HepG2 (cell line): ENCODE data around the gene RPL5. TPM values are rescaled to one million over a fixed set of nuclear protein-coding genes. Genes with fewer than 3 reads are reported as not detected.

Source experiments
- ATM ChIP-seq: fragments of 450-650 bp; IDR thresholded peaks from 2 replicates; pipeline ENCODE4 v1.7.1; 2017; ENCODE audit warnings: mild to moderate bottlenecking, borderline replicate concordance
- ELF1 ChIP-seq: sonication (generic); formaldehyde crosslinking; IDR thresholded peaks from 2 replicates; pipeline ENCODE4 v1.4.0; 2020; ENCODE audit warnings: missing genetic modification reagents
- MEF2D ChIP-seq: sonication (generic); formaldehyde crosslinking; IDR thresholded peaks from 2 replicates; pipeline ENCODE4 v1.5.1; 2020; ENCODE audit warnings: mild to moderate bottlenecking, missing genetic modification reagents
- REXO4 ChIP-seq: sonication (generic); formaldehyde crosslinking; IDR thresholded peaks from 2 replicates; pipeline ENCODE4 v1.8.0; 2022; ENCODE audit warnings: missing genetic modification reagents, mild to moderate bottlenecking, borderline replicate concordance
- SETDB1 ChIP-seq: sonication (generic); formaldehyde crosslinking; IDR thresholded peaks from 2 replicates; pipeline ENCODE4 v1.5.1; 2020; ENCODE audit warnings: missing genetic modification reagents, mild to moderate bottlenecking, borderline replicate concordance
- ZFP90 ChIP-seq: sonication (generic); formaldehyde crosslinking; IDR thresholded peaks from 2 replicates; pipeline ENCODE4 v1.8.0; 2022; ENCODE audit warnings: missing genetic modification reagents, mild to moderate bottlenecking, inconsistent platforms, borderline replicate concordance
- ZNF232 ChIP-seq: sonication (generic); formaldehyde crosslinking; IDR thresholded peaks from 2 replicates; pipeline ENCODE4 v1.4.0; 2020; ENCODE audit warnings: missing genetic modification reagents, borderline replicate concordance
- ZNF768 ChIP-seq: sonication (generic); formaldehyde crosslinking; IDR thresholded peaks from 2 replicates; pipeline ENCODE4 v1.4.0; 2020; ENCODE audit warnings: missing genetic modification reagents
- ZNF850 ChIP-seq: sonication (generic); formaldehyde crosslinking; conservative IDR thresholded peaks from 2 replicates; pipeline ENCODE4 v1.9.0; 2021; ENCODE audit warnings: mild to moderate bottlenecking, missing genetic modification reagents
- ZSCAN20 ChIP-seq: sonication (generic); formaldehyde crosslinking; IDR thresholded peaks from 2 replicates; pipeline ENCODE4 v1.4.0; 2020; ENCODE audit warnings: missing genetic modification reagents, mild to moderate bottlenecking, borderline replicate concordance
- polyA plus RNA-seq, 8 experiments: library from polyadenylated mRNA; depleted of rRNA in 3 of 8; stranded (reverse) in 7 of 8; unstranded in 1 of 8; fragments of >200 nt; fragmentation: Illumina TruSeq in 4 of 8; extraction: Trizol in 4 of 8; gene quantifications; 2 replicates each; pipeline versions ENCODE4 v1.2.1 to v1.2.3, GENCODE V29; 2011 to 2016; ENCODE audit warnings: low read depth in 4 of 8, missing spikeins in 1 of 8, mixed read lengths in 1 of 8; ENCODE audit not compliant: insufficient read depth in 1 of 8
- total RNA-seq, 5 experiments: library from RNA; depleted of rRNA; stranded (reverse); fragments of >200 nt; fragmentation: Illumina TruSeq; extraction: Trizol; gene quantifications; 2 replicates each; pipeline ENCODE4 v1.2.3, GENCODE V29; 2016; ENCODE audit warnings: low read depth in 1 of 5
- TF ChIP-seq, protein P1 (sequence below): sonication (generic); formaldehyde crosslinking; IDR thresholded peaks from 2 replicates; pipeline ENCODE4 v1.4.0; 2020; ENCODE audit warnings: missing genetic modification reagents, borderline replicate concordance
- TF ChIP-seq, protein P2 (sequence below): sonication (generic); formaldehyde crosslinking; IDR thresholded peaks from 2 replicates; pipeline ENCODE4 v1.5.0; 2020; ENCODE audit warnings: mild to moderate bottlenecking, missing genetic modification reagents, borderline replicate concordance
- TF ChIP-seq, protein P3 (sequence below): sonication (generic); formaldehyde crosslinking; IDR thresholded peaks from 2 replicates; pipeline ENCODE4 v1.4.0; 2020; ENCODE audit warnings: missing genetic modification reagents
- TF ChIP-seq, protein P4 (sequence below): IDR thresholded peaks from 2 replicates; pipeline ENCODE4 v1.6.1; 2012; ENCODE audit warnings: low read length, improper control_type of control experiment

RPL5 gene
- total and polyA plus RNA-seq, 2 of the 13 experiments (the other 11 are each of a cell fraction or from before 2014, with no cell fraction given) = 2,304 to 2,520 TPM

DNA sequence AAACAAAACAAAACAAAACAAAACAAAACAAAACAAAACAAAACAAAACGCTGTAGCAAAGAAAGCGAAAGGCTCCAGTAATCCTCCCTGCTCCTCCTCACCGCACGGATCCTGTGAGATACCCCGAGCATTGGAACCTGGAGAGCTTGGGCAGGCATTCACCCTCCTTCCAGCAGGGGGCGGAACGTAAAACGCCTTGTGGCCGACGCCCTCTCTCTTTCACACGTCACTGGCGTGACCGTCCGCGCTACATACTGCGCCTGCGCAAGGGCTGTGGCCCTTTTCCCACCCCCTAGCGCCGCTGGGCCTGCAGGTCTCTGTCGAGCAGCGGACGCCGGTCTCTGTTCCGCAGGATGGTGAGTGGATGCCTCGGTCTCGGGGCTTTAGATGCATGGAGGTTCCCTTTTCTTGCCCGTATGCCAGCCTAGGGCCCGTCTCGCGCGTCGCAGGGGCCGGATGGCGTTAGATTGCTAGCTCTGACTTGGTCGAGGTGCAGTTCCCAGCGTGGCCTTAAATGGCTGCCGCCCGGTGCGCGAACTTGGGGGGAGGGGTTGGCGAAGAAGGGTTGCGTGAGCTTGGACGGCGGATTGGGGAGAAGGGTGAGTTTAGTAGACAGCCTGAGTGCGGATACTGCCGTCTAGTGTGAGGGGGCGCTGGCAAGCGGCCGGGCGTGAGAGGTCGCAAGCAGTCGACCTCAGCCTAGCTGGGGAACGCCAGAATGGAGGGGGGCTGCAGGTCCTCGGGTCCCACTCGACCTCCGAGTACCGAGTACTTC, at the start of gene RPL5 (continued):
- TF ChIP-seq SETDB1 (CRISPR knock-in tag) (no peak), MEF2D (CRISPR knock-in tag) (peak; percentile 93), REXO4 (CRISPR knock-in tag) (0 out of 2 replicates have a peak, but pooled peaks have one; percentile 67), ELF1 (CRISPR knock-in tag) (peak; percentile 39; the same call in 1 of the 2 replicates), ZNF850 (no peak), ZSCAN20 (no peak), ZNF768 (CRISPR knock-in tag) (peak; percentile 94), ZNF232 (peak; percentile 94), ATM (no peak), ZFP90 (CRISPR knock-in tag) (peak; percentile 91; the same call in 1 of the 2 replicates)
- TF ChIP-seq, protein P1, sequence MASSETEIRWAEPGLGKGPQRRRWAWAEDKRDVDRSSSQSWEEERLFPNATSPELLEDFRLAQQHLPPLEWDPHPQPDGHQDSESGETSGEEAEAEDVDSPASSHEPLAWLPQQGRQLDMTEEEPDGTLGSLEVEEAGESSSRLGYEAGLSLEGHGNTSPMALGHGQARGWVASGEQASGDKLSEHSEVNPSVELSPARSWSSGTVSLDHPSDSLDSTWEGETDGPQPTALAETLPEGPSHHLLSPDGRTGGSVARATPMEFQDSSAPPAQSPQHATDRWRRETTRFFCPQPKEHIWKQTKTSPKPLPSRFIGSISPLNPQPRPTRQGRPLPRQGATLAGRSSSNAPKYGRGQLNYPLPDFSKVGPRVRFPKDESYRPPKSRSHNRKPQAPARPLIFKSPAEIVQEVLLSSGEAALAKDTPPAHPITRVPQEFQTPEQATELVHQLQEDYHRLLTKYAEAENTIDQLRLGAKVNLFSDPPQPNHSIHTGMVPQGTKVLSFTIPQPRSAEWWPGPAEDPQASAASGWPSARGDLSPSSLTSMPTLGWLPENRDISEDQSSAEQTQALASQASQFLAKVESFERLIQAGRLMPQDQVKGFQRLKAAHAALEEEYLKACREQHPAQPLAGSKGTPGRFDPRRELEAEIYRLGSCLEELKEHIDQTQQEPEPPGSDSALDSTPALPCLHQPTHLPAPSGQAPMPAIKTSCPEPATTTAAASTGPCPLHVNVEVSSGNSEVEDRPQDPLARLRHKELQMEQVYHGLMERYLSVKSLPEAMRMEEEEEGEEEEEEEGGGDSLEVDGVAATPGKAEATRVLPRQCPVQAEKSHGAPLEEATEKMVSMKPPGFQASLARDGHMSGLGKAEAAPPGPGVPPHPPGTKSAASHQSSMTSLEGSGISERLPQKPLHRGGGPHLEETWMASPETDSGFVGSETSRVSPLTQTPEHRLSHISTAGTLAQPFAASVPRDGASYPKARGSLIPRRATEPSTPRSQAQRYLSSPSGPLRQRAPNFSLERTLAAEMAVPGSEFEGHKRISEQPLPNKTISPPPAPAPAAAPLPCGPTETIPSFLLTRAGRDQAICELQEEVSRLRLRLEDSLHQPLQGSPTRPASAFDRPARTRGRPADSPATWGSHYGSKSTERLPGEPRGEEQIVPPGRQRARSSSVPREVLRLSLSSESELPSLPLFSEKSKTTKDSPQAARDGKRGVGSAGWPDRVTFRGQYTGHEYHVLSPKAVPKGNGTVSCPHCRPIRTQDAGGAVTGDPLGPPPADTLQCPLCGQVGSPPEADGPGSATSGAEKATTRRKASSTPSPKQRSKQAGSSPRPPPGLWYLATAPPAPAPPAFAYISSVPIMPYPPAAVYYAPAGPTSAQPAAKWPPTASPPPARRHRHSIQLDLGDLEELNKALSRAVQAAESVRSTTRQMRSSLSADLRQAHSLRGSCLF (CRISPR knock-in tag) = peak; percentile 88; the same call in 1 of the 2 replicates
- TF ChIP-seq, protein P2, sequence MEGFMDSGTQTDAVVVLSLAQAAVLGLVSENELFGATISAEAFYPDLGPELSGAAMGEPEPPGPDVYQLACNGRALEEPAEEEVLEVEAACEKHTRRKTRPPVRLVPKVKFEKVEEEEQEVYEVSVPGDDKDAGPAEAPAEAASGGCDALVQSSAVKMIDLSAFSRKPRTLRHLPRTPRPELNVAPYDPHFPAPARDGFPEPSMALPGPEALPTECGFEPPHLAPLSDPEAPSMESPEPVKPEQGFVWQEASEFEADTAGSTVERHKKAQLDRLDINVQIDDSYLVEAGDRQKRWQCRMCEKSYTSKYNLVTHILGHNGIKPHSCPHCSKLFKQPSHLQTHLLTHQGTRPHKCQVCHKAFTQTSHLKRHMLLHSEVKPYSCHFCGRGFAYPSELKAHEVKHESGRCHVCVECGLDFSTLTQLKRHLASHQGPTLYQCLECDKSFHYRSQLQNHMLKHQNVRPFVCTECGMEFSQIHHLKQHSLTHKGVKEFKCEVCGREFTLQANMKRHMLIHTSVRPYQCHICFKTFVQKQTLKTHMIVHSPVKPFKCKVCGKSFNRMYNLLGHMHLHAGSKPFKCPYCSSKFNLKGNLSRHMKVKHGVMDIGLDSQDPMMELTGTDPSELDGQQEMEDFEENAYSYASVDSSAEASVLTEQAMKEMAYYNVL (CRISPR knock-in tag) = peak; percentile 96
- TF ChIP-seq, protein P3, sequence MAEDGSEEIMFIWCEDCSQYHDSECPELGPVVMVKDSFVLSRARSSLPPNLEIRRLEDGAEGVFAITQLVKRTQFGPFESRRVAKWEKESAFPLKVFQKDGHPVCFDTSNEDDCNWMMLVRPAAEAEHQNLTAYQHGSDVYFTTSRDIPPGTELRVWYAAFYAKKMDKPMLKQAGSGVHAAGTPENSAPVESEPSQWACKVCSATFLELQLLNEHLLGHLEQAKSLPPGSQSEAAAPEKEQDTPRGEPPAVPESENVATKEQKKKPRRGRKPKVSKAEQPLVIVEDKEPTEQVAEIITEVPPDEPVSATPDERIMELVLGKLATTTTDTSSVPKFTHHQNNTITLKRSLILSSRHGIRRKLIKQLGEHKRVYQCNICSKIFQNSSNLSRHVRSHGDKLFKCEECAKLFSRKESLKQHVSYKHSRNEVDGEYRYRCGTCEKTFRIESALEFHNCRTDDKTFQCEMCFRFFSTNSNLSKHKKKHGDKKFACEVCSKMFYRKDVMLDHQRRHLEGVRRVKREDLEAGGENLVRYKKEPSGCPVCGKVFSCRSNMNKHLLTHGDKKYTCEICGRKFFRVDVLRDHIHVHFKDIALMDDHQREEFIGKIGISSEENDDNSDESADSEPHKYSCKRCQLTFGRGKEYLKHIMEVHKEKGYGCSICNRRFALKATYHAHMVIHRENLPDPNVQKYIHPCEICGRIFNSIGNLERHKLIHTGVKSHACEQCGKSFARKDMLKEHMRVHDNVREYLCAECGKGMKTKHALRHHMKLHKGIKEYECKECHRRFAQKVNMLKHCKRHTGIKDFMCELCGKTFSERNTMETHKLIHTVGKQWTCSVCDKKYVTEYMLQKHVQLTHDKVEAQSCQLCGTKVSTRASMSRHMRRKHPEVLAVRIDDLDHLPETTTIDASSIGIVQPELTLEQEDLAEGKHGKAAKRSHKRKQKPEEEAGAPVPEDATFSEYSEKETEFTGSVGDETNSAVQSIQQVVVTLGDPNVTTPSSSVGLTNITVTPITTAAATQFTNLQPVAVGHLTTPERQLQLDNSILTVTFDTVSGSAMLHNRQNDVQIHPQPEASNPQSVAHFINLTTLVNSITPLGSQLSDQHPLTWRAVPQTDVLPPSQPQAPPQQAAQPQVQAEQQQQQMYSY = no peak
- TF ChIP-seq, protein P4, sequence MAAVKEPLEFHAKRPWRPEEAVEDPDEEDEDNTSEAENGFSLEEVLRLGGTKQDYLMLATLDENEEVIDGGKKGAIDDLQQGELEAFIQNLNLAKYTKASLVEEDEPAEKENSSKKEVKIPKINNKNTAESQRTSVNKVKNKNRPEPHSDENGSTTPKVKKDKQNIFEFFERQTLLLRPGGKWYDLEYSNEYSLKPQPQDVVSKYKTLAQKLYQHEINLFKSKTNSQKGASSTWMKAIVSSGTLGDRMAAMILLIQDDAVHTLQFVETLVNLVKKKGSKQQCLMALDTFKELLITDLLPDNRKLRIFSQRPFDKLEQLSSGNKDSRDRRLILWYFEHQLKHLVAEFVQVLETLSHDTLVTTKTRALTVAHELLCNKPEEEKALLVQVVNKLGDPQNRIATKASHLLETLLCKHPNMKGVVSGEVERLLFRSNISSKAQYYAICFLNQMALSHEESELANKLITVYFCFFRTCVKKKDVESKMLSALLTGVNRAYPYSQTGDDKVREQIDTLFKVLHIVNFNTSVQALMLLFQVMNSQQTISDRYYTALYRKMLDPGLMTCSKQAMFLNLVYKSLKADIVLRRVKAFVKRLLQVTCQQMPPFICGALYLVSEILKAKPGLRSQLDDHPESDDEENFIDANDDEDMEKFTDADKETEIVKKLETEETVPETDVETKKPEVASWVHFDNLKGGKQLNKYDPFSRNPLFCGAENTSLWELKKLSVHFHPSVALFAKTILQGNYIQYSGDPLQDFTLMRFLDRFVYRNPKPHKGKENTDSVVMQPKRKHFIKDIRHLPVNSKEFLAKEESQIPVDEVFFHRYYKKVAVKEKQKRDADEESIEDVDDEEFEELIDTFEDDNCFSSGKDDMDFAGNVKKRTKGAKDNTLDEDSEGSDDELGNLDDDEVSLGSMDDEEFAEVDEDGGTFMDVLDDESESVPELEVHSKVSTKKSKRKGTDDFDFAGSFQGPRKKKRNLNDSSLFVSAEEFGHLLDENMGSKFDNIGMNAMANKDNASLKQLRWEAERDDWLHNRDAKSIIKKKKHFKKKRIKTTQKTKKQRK = no peak
